Measurements from ENCODE around the gene TAOK3. TPM values are rescaled to one million over a fixed set of nuclear protein-coding genes. Genes with fewer than 3 reads are reported as not detected.
"Not testable (repeated sequence)": the region's sequence is repeated elsewhere in the genome, so short reads cannot be mapped to it uniquely, and the experiment has no call there.

Gene TAOK3
- total RNA-seq, 1 donor from 2014 or later = 44.1 TPM

DNA sequence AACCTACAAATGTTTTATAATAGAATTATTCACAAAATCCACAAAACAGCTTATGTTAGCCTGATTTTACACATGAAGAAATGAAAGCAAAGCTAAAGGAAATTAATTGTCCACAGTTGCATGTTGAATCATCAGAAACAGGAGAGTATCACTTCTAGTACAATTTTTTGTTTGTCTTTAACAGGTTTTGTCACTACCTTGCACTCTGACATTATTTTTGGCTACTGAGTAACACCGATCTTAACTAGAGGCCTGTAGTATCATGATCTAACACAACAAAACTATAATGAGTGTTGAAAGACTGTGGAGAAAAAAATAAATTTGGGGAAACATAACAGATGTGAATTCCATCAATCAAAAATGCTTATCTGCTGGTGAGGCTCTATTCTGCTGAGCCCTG is 60.1 kb downstream of the TAOK3 start:
- no peak for DNase-seq (ENCODE audit: low spot score)
- no peak for ATAC-seq
- intact Hi-C loops (cut with DNase I) = no loop called here

DNA sequence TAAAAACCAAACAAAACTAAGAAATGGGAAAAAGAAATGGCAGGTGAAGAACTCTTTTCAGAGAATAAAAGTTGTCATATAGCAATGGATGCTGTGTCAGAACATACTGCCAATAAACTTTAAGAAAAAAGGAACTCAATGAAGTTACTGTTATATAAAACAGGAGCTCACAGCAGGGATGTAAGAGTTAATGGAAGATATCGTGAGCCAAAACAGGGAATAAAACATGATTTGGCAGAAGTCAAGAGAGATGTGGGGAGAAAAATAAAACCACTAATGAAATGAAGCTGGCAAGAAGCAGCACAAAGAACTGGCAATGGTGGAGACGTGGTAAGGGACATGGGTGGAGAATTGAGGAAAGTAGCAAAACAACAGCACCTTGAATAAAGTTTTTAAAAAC is 61.0 kb downstream of the TAOK3 start:
- intact Hi-C loops (cut with DNase I) = no loop called here
- DNase-seq (ENCODE audit: low spot score) (no peak), ATAC-seq (no peak)

DNA sequence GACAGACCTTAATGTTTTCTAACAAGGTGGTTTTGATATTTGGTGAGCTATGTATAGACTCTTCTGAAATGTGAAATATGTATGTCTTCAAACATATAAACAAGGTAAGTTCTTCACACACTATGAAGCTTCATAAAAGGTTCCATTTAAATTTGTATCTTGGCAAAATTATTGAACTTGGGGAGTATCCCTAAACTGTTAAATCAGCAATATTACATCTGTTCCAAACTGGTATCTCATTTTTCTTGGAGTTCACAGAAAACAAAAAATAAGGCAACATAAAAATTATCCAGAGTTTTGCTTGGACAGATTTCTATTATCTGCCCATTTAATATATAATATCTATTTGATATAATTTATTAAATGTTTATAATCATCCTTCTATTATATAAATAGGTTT is 62.4 kb downstream of the TAOK3 start:
- ATAC-seq (no peak), DNase-seq (ENCODE audit: low spot score) (no peak)
- intact Hi-C loops (cut with DNase I) = no loop called here

DNA sequence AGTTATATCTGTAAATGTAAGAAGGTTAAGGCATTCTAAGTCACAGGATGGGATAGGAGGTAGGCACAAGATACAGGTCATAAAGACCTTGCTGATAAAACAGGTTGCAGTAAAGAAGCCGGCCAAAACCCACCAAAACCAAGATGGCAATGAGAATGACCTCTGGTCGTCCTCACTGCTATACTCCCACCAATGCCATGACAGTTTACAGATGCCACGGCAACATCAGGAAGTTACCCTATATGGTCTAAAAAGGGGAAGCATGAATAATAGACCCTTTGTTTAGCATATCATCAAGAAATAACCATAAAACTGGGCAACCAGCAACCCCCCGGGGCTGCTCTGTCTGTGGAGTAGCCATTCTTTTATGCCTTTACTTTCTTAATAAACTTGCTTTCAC is 64.7 kb downstream of the TAOK3 start:
- intact Hi-C loops (cut with DNase I); DNase-seq (ENCODE audit: low spot score); ATAC-seq: not testable (repeated sequence)

DNA sequence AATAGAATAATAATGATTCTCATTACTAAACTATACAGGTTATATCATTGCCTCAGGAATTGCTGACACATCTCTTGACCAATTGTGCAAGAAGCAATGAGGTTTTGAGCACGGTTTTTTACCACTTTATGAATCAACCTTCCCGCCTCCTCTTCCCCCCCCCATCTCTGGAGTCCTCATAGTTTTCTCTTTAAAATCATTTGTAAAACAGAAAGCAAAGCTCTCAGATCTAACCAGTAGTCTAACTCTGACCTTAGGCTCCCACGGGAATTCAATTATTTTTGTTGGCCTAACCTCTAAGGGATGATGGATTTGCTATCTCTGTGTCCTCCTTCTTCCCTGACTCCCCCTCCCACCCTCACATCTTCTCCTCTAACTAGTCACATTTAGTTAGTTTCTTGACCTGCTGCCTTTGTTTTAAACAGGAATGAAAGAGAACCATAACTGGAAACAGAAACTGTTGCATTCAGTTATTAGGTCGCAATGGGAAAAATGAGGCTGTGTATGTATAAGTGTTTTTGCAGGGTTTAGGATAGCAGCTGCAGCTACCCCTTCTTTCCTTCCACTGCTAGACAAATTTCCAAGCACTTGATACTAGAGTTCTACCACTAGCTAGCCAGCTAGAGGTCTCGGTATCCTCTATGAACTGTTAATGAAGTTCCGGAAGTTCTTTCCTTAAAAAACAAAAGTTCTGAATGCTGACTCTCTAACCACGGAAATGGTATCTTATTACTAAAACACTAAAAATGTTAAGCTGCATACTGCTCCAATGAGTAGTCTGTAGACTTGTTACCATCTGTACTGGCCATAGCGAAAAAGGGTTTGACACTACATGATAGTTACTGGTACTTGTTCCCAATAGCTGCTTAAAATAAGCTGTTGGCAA is 65.4 kb downstream of the TAOK3 start:
- intact Hi-C loops (cut with DNase I) = no loop called here
- DNase-seq (ENCODE audit: low spot score) = no peak
- ATAC-seq = peak; percentile 83

DNA sequence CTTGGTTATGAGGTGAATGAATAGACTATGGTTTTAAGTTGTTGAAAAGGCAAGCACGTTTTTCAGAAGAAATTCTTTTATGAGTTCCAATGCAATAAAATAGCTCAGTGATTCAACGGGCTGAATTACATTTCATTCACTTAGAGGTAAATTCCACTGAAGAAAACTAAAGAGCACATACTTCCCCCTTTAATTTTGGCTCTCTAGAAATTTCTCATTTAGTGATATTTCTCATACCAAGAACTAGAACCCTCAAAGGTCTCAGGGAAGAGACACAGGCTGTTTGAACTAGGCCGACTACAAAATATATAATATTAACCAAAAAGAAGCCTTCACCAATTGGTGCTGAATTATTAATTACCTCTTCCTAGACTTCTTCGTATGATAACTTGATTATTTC is 68.6 kb downstream of the TAOK3 start:
- intact Hi-C loops (cut with DNase I) = no loop called here
- DNase-seq (ENCODE audit: low spot score) (no peak), ATAC-seq (no peak)

DNA sequence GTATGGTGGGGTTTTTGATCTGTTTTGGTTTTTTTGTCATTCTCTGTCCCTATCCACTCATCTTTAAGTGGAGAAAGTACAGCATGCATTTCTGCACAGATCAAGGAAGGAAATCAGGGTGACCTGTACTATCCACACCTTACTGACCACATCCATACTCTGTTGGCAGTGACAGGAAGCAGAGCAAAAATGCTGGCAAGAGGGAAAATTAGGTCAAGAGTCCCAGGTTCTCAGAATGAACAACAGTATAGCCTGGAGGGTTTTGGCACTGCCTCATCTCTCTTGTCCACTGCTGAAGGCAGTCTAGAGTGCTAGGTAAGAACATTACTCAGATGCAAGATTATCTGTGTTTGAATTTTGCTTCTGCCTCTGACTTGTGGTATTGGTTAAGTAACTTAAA is 70.7 kb downstream of the TAOK3 start:
- DNase-seq (ENCODE audit: low spot score) = no peak
- no peak for ATAC-seq
- intact Hi-C loops (cut with DNase I) = no loop called here

DNA sequence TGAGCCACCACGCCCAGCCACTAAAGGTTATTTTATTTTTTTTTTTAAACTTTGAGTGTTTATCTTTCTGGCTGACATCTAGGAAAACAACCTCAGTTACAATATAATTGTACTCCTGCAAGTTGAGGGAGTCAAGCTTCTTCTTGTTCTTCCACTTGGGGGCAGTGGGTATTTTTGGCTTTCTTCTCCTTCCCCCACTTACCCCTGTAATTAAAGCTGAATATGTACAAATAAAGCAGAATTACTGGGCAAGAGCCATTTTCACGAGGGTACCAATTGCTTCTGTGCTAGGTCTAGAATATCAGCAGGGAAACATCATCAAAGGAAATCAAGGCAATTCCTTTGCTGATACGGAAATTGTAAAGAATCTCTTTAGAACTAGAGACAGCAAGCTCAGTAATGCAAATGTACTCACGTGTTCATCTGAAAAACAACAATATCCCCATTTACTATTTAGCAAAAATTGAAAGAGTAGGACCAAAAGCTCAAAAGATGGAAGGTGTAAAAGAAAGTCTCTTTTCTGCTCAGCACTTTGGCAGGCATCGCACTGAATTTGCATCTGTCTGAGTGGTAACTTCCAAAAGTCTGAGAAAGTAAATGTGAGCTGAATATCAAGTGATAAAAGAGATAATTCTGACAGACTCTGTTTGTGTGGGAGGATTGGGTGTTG is 72.8 kb downstream of the TAOK3 start:
- no peak for ATAC-seq
- intact Hi-C loops (cut with DNase I) = no loop called here
- DNase-seq (ENCODE audit: low spot score) = no peak

DNA sequence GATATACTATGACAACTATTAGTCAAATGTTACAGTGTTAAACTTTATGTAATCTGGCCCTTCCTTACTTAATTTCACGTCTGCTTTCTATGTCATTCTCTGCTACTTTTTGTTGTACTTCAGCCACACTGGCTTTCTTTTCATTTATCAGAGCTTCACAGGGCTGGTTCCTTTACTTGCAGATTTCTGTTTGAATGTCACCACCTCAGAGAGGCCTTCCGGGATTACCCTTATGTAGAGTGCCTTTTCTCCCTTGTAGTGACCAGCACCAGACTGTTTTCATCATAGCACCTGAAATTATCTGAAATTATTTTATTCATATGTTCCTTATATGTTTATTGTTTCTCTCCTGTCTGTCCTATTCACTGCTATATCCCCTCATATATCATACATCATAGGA is 75.4 kb downstream of the TAOK3 start:
- DNase-seq (ENCODE audit: low spot score) = no peak
- intact Hi-C loops (cut with DNase I) = no loop called here
- no peak for ATAC-seq

DNA sequence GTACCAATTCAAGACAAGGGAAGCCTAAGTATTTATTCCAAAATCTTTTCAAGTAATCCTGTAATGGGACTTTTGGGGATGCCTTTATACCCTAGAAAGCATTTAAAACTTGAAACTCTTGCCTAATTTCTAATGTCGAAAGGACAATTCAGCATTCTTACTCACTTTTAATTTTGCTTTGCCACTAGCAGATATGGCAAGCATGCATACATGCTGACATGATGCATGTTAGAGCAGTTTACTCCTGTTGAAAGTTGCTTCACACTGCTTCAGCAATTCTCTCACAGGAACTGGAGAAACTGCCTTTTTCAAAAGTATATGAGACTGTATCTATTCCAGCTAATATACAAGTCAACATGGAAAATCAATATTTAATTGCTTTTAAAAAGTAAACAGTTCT is 79.9 kb downstream of the TAOK3 start:
- ATAC-seq (no peak), DNase-seq (ENCODE audit: low spot score) (no peak)
- intact Hi-C loops (cut with DNase I) = no loop called here

DNA sequence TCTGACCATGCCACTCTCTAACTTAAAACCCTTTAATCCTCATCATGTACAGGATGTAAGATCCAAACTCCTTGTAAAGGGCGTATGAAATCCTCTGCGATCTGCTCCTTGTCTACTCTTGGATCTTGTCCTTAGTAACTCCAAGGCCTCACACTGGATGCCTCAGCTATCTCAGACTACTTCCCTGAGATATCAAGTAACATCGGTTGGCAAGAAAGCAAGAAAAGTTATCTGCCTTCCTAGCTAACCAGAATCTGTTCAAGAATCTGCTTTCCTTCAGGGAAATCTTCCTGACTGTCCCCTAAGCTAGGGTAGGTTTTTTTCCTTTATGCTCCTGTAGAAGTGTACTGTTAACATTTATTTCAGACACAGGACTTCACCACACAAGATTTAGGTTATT is 82.6 kb downstream of the TAOK3 start:
- DNase-seq (ENCODE audit: low spot score) (no peak), ATAC-seq (no peak)
- intact Hi-C loops (cut with DNase I) = no loop called here

DNA sequence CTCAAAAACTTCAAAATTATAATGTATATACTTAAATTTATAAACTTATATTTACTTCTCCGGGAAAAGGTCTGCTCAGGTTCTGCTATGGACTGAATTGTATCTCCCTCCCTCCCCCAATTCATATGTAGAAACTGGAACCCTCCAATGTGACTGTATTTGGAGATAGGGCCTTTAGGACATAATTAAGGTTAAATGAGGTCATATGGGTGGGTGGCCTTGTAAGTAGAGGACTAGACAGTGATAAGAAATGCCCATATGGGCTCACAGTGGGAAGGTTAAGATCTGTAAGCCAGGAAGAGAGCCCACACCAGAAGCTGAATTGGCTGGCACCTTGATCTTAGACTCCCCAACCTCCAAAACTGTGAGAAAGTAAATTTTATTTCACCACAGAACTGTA is 84.5 kb downstream of the TAOK3 start:
- no peak for DNase-seq (ENCODE audit: low spot score)
- intact Hi-C loops (cut with DNase I) = no loop called here
- no peak for ATAC-seq

DNA sequence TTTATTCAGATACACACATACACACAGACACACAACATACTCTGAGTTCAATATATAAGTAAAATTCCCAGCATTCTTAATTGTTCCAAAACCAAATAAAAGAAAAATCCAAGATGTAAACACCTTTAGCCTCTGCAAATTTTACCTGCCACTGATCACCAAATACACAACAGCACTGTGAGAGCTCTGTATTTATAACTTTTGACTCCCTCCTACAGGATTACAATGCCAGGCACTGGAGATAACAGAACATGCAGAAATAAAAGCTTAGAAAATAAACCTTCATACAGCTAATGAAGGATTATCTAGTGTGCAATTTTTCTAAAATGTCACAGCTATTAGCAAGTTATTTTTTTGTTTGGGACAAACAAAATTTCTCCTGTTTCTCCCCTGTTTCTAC is 85.0 kb downstream of the TAOK3 start:
- DNase-seq (ENCODE audit: low spot score) (no peak), ATAC-seq (no peak)
- intact Hi-C loops (cut with DNase I) = no loop called here

DNA sequence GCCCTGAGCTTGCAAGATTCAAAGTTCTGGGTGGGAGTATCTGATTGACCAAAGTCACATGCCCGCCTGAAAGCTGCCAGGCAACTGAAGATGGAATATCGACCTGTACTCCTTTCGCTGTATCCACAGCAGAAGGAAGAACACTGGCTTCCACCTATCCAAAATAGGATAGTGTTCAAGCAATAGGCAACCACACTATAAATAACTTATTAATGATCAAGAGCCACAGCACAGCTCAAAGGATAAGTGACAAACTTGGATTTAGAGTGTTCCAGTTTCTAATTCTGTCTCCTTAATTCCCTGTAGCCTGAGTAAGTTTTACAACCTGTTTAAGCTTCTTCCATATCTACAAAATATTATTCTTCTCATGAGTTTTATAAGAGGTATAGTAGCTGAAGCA is 89.9 kb downstream of the TAOK3 start:
- ATAC-seq (no peak), DNase-seq (ENCODE audit: low spot score) (no peak)
- intact Hi-C loops (cut with DNase I) = no loop called here

DNA sequence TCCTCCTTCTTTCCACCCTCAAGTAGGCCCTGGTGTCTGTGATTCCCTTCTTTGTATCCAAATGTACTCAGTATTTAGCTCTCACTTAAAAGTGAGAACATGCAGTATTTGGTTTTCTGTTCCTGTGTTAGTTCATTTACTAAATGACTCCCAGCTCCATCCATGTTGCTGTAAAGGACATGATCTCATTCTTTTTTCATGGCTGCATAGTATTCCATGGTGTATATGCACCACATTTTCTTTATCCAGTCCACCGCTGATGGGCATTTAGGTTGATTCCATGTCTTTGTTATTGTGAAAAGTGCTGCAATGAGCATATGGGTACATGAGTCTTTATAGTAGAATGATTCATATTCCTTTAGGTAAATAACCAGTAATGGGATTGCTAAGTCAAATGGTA is 94.4 kb downstream of the TAOK3 start:
- intact Hi-C loops (cut with DNase I); ATAC-seq: not testable (repeated sequence)

DNA sequence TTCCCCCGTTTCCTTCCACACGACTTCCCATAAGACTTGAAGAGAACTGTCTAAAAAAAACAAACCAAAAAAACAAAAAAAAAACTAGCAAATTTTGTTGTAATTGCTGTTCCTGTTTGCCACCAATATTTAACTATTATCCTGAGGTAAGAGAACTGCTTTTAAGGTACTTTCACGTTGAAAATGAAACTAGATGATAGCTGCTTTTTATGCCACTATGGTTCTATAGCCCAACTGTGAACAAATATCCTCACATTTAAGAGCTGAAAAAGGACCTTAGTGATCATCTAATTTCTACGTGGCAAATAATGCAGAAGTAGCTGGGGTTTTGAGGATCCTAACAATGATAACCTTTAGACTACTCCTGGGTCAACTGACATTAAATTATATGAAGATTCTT is 98.6 kb downstream of the TAOK3 start:
- intact Hi-C loops (cut with DNase I) = no loop called here
- ATAC-seq (no peak), DNase-seq (ENCODE audit: low spot score) (no peak)

More for the DNA sequence above, 94.4 kb downstream of the TAOK3 start:
- not testable (repeated sequence) for DNase-seq (ENCODE audit: low spot score)

DNA sequence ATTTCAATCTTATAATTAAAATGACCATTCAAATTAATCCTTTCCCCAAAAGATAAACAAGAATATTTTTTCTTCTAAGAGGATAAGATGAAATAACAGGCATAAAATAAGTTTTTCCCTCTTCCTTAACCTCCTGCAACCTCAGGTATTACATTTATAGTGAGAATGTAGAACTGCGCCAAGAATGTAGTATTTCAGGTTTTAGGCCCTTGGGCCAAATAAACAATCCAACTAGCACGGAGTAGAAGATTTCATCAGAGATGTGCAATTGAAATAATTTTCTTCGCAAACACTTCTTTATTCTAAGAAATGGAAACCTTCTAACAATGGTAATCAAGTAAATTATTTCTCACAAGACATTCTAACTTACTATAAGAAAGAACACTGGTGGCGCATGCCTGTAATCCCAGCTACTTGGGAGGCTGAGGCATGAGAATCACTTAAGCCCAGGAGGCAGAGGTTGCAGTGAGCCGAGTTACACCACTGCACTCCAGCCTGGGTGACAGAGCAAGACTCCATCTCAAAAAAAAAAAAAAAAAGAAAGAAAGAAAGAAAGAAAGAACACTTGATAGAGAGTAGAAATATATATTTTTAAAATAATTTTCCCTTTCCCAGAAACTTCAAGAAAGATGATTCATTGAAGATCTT is 100.8 kb downstream of the TAOK3 start:
- no peak for DNase-seq (ENCODE audit: low spot score)
- ATAC-seq = no peak
- intact Hi-C loops (cut with DNase I) = no loop called here

DNA sequence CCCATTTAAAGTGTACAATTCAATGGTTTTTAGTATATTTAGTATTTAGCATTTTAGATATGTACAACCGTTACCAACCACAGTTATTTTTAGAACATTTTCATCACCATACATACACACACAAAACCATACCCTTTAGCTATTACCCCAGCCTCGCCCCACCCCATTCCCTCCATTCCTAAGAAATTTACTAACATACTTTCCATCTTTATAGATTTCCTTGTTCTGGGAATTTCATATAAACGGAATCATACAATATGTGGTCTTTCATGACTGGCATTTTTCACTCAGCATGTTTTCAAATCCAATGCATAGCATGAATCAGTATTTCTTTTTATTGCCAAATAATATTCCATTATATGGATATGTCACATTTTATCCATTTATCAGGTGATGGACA is 101.5 kb downstream of the TAOK3 start:
- DNase-seq (ENCODE audit: low spot score) = no peak
- intact Hi-C loops (cut with DNase I) = no loop called here

DNA sequence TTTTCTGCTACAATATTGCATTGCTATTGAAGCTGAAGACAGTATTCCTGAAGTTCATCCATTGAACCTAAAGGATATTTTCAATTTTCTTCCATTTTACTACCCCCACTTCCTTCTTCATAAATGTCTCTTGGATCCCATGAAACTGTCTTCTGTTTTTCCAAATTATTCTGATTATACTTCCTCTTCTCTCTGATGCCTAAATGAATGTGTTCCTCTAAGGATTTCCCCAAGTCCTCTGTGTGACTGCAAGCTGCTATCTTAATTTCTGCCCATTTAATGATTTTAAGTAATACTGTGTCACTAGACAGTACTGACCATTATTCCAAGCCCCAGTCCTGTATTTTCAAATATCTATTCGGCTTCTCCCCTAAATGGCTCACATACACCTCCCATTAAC is 102.9 kb downstream of the TAOK3 start:
- ATAC-seq = no peak
- intact Hi-C loops (cut with DNase I) = no loop called here

More for the DNA sequence above, 101.5 kb downstream of the TAOK3 start:
- no peak for ATAC-seq

DNA sequence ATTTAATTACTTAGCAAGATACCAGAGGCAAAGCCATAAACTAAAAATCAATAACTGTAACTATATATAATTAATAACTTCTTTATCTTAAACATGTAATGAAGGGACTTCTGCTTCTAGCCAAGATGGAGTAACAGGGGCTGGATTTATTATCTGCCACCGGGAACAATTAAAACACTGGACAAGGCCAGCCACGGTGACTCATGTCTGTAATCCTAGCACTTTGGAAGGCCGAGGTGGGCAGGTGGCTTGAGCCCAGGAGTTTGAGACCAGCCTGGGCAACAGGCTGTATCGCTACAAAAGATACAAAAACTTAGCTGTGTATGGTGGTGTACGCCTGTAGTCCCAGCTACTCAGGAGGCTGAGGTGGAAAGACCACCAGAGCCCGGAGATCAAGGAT is 113.6 kb downstream of the TAOK3 start:
- intact Hi-C loops (cut with DNase I) = no loop called here
- no peak for ATAC-seq

More for the DNA sequence above, 102.9 kb downstream of the TAOK3 start:
- no peak for DNase-seq (ENCODE audit: low spot score)

More for the DNA sequence above, 113.6 kb downstream of the TAOK3 start:
- DNase-seq (ENCODE audit: low spot score) = no peak
